DND-41 (cell line): ENCODE results near the gene SCGB1C1.

Experiments used
- ATAC-seq: fragments of 200-7000 bp; cut with Tn5 transposase; 3 replicates; pipeline ENCODE4 v1.9.1; 2021; ENCODE audit warnings: low read depth; ENCODE audit not compliant: insufficient read depth
- DNase-seq: peaks from one replicate; pipeline ENCODE4 v3.0.0-alpha.2; 2020
- H2AFZ ChIP-seq: 2 replicates; pipeline ENCODE4 v1.6.0; 2012; ENCODE audit warnings: low read depth, low read length
- H3K27ac ChIP-seq: 2 replicates; pipeline ENCODE4 v1.5.1; 2012; ENCODE audit warnings: low read length, inconsistent platforms
- H3K27me3 ChIP-seq: fragments of 200-600 bp; sonication (generic); 2 replicates; pipeline ENCODE4 v1.6.0; 2012; ENCODE audit warnings: low read length, mild to moderate bottlenecking, inconsistent platforms; ENCODE audit not compliant: insufficient read depth, poor library complexity
- H3K36me3 ChIP-seq: 2 replicates; pipeline ENCODE4 v1.5.1; 2012; ENCODE audit warnings: low read length, inconsistent platforms; ENCODE audit not compliant: insufficient read depth
- H3K4me1 ChIP-seq: 2 replicates; pipeline ENCODE4 v1.5.1; 2012; ENCODE audit warnings: mild to moderate bottlenecking, low read length; ENCODE audit not compliant: insufficient read depth
- H3K4me2 ChIP-seq: 2 replicates; pipeline ENCODE4 v1.6.0; 2012; ENCODE audit warnings: mild to moderate bottlenecking, moderate library complexity, low read length, inconsistent platforms; ENCODE audit not compliant: insufficient read depth
- H3K4me3 ChIP-seq, 2 experiments: fragments of 200-600 bp in 1 of 2; shearing (Covaris generic) in 1 of 2; 2 replicates each; pipeline ENCODE4 v1.5.1; 2012 to 2016; ENCODE audit warnings: inconsistent platforms in 2 of 2, low read length in 2 of 2, mild to moderate bottlenecking in 2 of 2, low read depth in 1 of 2, moderate library complexity in 1 of 2
- H3K79me2 ChIP-seq: 2 replicates; pipeline ENCODE4 v1.6.0; 2012; ENCODE audit warnings: low read length, inconsistent platforms; ENCODE audit not compliant: insufficient read depth
- H3K9ac ChIP-seq: 2 replicates; pipeline ENCODE4 v1.6.0; 2012; ENCODE audit warnings: low read depth, mild to moderate bottlenecking, inconsistent platforms, low read length, moderate library complexity
- H3K9me3 ChIP-seq: 2 replicates; pipeline ENCODE4 v1.5.1; 2012; ENCODE audit warnings: low read length, moderate library complexity, mild to moderate bottlenecking, inconsistent platforms; ENCODE audit not compliant: insufficient read depth, severe bottlenecking
- H4K20me1 ChIP-seq: 2 replicates; pipeline ENCODE4 v1.6.0; 2012; ENCODE audit warnings: low read length; ENCODE audit not compliant: insufficient read depth
- CTCF ChIP-seq: IDR thresholded peaks from 2 replicates; pipeline ENCODE4 v1.5.1; 2012; ENCODE audit warnings: borderline replicate concordance, low read length, moderate library complexity, mild to moderate bottlenecking; ENCODE audit not compliant: poor library complexity, severe bottlenecking; ENCODE audit errors: extremely low read depth
- EZH2 ChIP-seq: IDR thresholded peaks from 3 replicates; pipeline ENCODE4 v1.6.1; 2012; ENCODE audit warnings: borderline replicate concordance, low read depth, mild to moderate bottlenecking, moderate library complexity, low read length, inconsistent platforms; ENCODE audit not compliant: severe bottlenecking

Gene SCGB1C1

GRCh38 chr11:230431-230830 lies 37.6 kb downstream of the SCGB1C1 start:
- peaks cover 6% of the 10 kb centered on the region for H3K4me1 ChIP-seq
- peaks cover 3% of the 10 kb centered on the region; the same call in 1 of the 2 replicates for H3K79me2 ChIP-seq
- TF ChIP-seq CTCF, result no peak
- no peak for TF ChIP-seq EZH2
- DNase-seq (no peak), ATAC-seq (no peak)
- H3K4me3 ChIP-seq, result no peak overlapping the region
- H4K20me1 ChIP-seq, result no peaks in the 10 kb centered on the region; the same call in 1 of the 2 replicates
- peaks cover 3% of the 10 kb centered on the region; the same call in 1 of the 2 replicates for H3K36me3 ChIP-seq
- no peaks in the 10 kb centered on the region for H3K27me3 ChIP-seq
- no peak overlapping the region for H3K9ac ChIP-seq
- no peaks in the 10 kb centered on the region for H3K9me3 ChIP-seq
- no peak overlapping the region for H3K27ac ChIP-seq
- H3K4me2 ChIP-seq, result no peak overlapping the region
- H2AFZ ChIP-seq, result no peak overlapping the region

GRCh38 chr11:232783-233565 lies 40.1 kb downstream of the SCGB1C1 start:
- no peak overlapping the region for H3K27ac ChIP-seq
- H3K4me2 ChIP-seq, result no peak overlapping the region
- H2AFZ ChIP-seq, result no peak overlapping the region
- H3K79me2 ChIP-seq, result peaks cover 20% of the 10 kb centered on the region
- ATAC-seq, result no peak
- H3K9ac ChIP-seq, result no peak overlapping the region
- no peaks in the 10 kb centered on the region for H3K27me3 ChIP-seq
- H4K20me1 ChIP-seq, result peaks cover 6% of the 10 kb centered on the region
- H3K36me3 ChIP-seq, result peaks cover 3% of the 10 kb centered on the region
- H3K9me3 ChIP-seq, result no peaks in the 10 kb centered on the region
- no peak for TF ChIP-seq CTCF
- TF ChIP-seq EZH2, result no peak
- DNase-seq, result no peak
- peaks cover 16% of the 10 kb centered on the region for H3K4me1 ChIP-seq
- H3K4me3 ChIP-seq, result no peak overlapping the region

- ATAC-seq (no peak), DNase-seq (no peak)
- Histone ChIP-seq H3K36me3 (peaks cover 20% of the 10 kb centered on the region), H3K27me3 (no peaks in the 10 kb centered on the region), H3K79me2 (peaks cover 42% of the 10 kb centered on the region), H3K4me2 (peak overlapping the region; percentile 92), H4K20me1 (peaks cover 17% of the 10 kb centered on the region), H2AFZ (no peak overlapping the region), H3K27ac (peak overlapping the region; percentile 65), H3K4me3 (peak overlapping the region; percentile 24 to 73; a peak in 3 of 4 replicates), H3K9me3 (no peaks in the 10 kb centered on the region), H3K9ac (peak overlapping the region; percentile 64), H3K4me1 (peaks cover 37% of the 10 kb centered on the region)
- no peak for TF ChIP-seq CTCF
- no peak for TF ChIP-seq EZH2
Measured at GRCh38 chr11:235180-235579, 42.3 kb downstream of the SCGB1C1 start.
